ENCODE measurements around the gene KIAA1328.
"Not testable (repeated sequence)": the region's sequence is repeated elsewhere in the genome, so short reads cannot be mapped to it uniquely, and the experiment has no call there.

The KIAA1328 gene

DNA sequence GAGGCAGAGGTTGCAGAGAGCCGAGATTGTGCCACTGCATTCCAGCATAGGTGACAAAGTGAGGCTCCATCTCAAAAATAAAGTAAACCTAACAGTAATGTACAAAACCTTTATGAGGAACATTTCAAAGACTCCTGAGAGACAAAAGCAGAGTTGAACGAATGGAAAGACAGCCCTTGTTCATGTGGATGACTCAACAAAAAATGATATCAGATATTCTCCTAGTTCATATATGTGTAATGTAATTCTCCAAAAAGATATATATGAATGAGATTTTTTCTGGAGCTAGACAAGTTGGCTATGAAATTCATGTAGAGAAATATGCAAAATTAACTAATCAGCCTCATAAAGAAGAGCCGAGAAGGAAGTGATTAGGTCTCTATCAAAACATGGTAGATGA lies 61.7 kb downstream of the KIAA1328 start:
- Histone ChIP-seq H3K36me3 (ENCODE audit: control insufficient read depth, insufficient read depth, low read length) (no peaks in the 10 kb centered on the region), H3K4me1 (ENCODE audit: control insufficient read depth, insufficient read depth, low read length) (peaks cover 5% of the 10 kb centered on the region), H3K27me3 (ENCODE audit: control insufficient read depth, insufficient read depth, low read length) (no peaks in the 10 kb centered on the region), H3K9ac (ENCODE audit: low read length) (no peak overlapping the region), H3K4me3 (ENCODE audit: low read length) (no peak overlapping the region), H3K27ac (ENCODE audit: low read depth, low read length) (no peak overlapping the region)

DNA sequence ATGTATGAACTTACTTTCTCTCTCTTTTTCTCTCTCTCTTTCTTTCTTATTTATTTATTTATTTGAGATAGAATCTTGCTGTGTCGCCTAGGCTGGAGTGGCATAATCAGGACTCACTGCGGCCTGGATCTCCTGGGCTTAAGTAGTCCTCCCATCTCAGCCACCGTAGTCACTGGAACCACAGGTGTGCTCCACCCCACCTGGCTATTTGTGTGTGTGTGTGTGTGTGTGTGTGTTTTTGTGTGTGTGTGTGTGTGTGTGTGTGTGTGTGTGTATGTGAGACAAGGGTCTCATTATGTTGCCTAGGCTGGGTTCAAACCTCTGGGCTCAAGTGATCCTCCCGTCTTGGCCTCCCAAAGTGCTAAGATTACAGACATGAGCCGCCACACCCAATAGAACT lies 64.3 kb downstream of the KIAA1328 start:
- no peaks in the 10 kb centered on the region for H3K27me3 ChIP-seq (ENCODE audit: control insufficient read depth, insufficient read depth, low read length)
- H3K4me1 ChIP-seq (ENCODE audit: control insufficient read depth, insufficient read depth, low read length) = no peaks in the 10 kb centered on the region
- no peak overlapping the region for H3K9ac ChIP-seq (ENCODE audit: low read length)
- H3K4me3 ChIP-seq (ENCODE audit: low read length) = no peak overlapping the region
- no peak overlapping the region for H3K27ac ChIP-seq (ENCODE audit: low read depth, low read length)
- no peaks in the 10 kb centered on the region for H3K36me3 ChIP-seq (ENCODE audit: control insufficient read depth, insufficient read depth, low read length)

GRCh38 chr18:36895606-36896005 lies 66.7 kb downstream of the KIAA1328 start:
- Histone ChIP-seq H3K27ac (ENCODE audit: low read depth, low read length) (no peak overlapping the region), H3K27me3 (ENCODE audit: control insufficient read depth, insufficient read depth, low read length) (no peaks in the 10 kb centered on the region), H3K36me3 (ENCODE audit: control insufficient read depth, insufficient read depth, low read length) (no peaks in the 10 kb centered on the region), H3K4me1 (ENCODE audit: control insufficient read depth, insufficient read depth, low read length) (no peaks in the 10 kb centered on the region), H3K9ac (ENCODE audit: low read length) (no peak overlapping the region), H3K4me3 (ENCODE audit: low read length) (no peak overlapping the region)

GRCh38 chr18:36897253-36897652 lies 68.3 kb downstream of the KIAA1328 start:
- H3K4me3 ChIP-seq (ENCODE audit: low read length) = no peak overlapping the region
- H3K27ac ChIP-seq (ENCODE audit: low read depth, low read length) = no peak overlapping the region
- H3K27me3 ChIP-seq (ENCODE audit: control insufficient read depth, insufficient read depth, low read length) = no peaks in the 10 kb centered on the region
- H3K36me3 ChIP-seq (ENCODE audit: control insufficient read depth, insufficient read depth, low read length) = no peaks in the 10 kb centered on the region
- no peaks in the 10 kb centered on the region for H3K4me1 ChIP-seq (ENCODE audit: control insufficient read depth, insufficient read depth, low read length)
- no peak overlapping the region for H3K9ac ChIP-seq (ENCODE audit: low read length)

GRCh38 chr18:36899289-36899688 lies 70.4 kb downstream of the KIAA1328 start:
- Histone ChIP-seq H3K4me3 (ENCODE audit: low read length) (no peak overlapping the region), H3K4me1 (ENCODE audit: control insufficient read depth, insufficient read depth, low read length) (no peaks in the 10 kb centered on the region), H3K27ac (ENCODE audit: low read depth, low read length) (no peak overlapping the region), H3K27me3 (ENCODE audit: control insufficient read depth, insufficient read depth, low read length) (no peaks in the 10 kb centered on the region), H3K9ac (ENCODE audit: low read length) (no peak overlapping the region), H3K36me3 (ENCODE audit: control insufficient read depth, insufficient read depth, low read length) (no peaks in the 10 kb centered on the region)

GRCh38 chr18:36900466-36900865 lies 71.5 kb downstream of the KIAA1328 start:
- no peaks in the 10 kb centered on the region for H3K4me1 ChIP-seq (ENCODE audit: control insufficient read depth, insufficient read depth, low read length)
- no peak overlapping the region for H3K9ac ChIP-seq (ENCODE audit: low read length)
- H3K4me3 ChIP-seq (ENCODE audit: low read length) = no peak overlapping the region
- H3K36me3 ChIP-seq (ENCODE audit: control insufficient read depth, insufficient read depth, low read length) = no peaks in the 10 kb centered on the region
- no peak overlapping the region for H3K27ac ChIP-seq (ENCODE audit: low read depth, low read length)
- H3K27me3 ChIP-seq (ENCODE audit: control insufficient read depth, insufficient read depth, low read length) = no peaks in the 10 kb centered on the region

DNA sequence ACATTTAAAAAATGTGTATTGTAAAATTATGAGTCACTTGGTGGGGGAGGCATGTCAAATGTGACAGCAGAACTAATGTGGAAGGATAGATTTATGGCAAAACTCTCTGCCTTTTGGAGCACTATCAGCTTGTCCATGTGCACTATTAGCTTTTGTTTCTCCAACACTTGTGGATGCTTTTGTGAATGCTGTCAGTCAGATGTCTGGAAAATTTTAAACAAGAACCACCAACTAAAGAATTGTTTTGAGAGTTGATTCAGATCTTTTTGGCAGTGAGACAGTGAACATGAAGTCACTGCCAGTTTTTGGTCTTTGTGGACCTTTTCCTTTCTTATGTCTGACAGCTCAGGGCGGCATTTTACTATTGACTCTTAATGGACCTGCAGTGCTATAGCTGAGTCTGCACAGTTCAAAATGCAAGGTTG lies 72.4 kb downstream of the KIAA1328 start:
- H3K27me3 ChIP-seq (ENCODE audit: control insufficient read depth, insufficient read depth, low read length) = no peaks in the 10 kb centered on the region
- no peak overlapping the region for H3K4me3 ChIP-seq (ENCODE audit: low read length)
- no peak overlapping the region for H3K9ac ChIP-seq (ENCODE audit: low read length)
- H3K27ac ChIP-seq (ENCODE audit: low read depth, low read length) = no peak overlapping the region
- H3K36me3 ChIP-seq (ENCODE audit: control insufficient read depth, insufficient read depth, low read length) = no peaks in the 10 kb centered on the region
- no peaks in the 10 kb centered on the region for H3K4me1 ChIP-seq (ENCODE audit: control insufficient read depth, insufficient read depth, low read length)

DNA sequence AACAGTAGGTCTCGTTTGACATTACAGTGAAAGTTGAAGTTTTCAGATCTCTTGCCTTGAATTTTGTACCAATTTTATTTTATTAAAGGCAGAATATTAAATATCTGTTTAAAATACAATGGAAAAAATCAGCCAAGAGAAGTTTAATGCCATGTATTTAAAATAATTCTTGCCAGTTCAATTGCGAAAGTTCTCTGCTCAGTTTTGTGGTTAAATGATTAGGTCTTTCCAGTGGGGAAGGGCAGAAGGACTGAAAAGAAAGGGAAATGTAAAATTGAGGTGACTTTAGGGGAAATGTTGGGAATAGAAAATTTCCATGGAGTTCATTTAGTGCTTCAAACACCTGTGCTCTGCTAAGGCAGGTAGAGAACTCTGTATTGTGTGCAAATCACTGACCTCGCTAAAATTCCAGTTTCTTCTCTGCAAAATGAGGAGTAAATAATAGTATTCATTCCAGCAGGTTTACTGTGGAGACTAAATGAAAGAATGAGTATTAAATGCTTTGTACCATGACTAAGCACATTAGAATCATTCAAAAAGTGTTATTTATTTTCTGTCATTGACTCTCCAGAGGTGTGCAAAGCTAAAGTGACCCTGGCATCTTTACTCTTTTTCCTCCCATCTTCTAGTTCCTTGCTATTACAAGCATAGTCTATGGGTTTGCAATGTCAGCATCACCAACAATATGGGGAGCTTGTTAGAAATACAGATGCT lies 74.4 kb downstream of the KIAA1328 start:
- no peak overlapping the region for H3K4me3 ChIP-seq (ENCODE audit: low read length)
- H3K27me3 ChIP-seq (ENCODE audit: control insufficient read depth, insufficient read depth, low read length) = no peaks in the 10 kb centered on the region
- no peaks in the 10 kb centered on the region for H3K36me3 ChIP-seq (ENCODE audit: control insufficient read depth, insufficient read depth, low read length)
- H3K27ac ChIP-seq (ENCODE audit: low read depth, low read length) = no peak overlapping the region
- no peaks in the 10 kb centered on the region for H3K4me1 ChIP-seq (ENCODE audit: control insufficient read depth, insufficient read depth, low read length)
- no peak overlapping the region for H3K9ac ChIP-seq (ENCODE audit: low read length)

- Histone ChIP-seq H3K4me3 (ENCODE audit: low read length) (no peak overlapping the region), H3K27ac (ENCODE audit: low read depth, low read length) (no peak overlapping the region), H3K9ac (ENCODE audit: low read length) (no peak overlapping the region), H3K36me3 (ENCODE audit: control insufficient read depth, insufficient read depth, low read length) (no peaks in the 10 kb centered on the region), H3K4me1 (ENCODE audit: control insufficient read depth, insufficient read depth, low read length) (no peaks in the 10 kb centered on the region), H3K27me3 (ENCODE audit: control insufficient read depth, insufficient read depth, low read length) (no peaks in the 10 kb centered on the region)
Observed at GRCh38 chr18:36905571-36905970, 76.6 kb downstream of the KIAA1328 start.

GRCh38 chr18:36909282-36909681 lies 80.4 kb downstream of the KIAA1328 start:
- not testable (repeated sequence) for H3K9ac ChIP-seq (ENCODE audit: low read length); H3K36me3 ChIP-seq (ENCODE audit: control insufficient read depth, insufficient read depth, low read length); H3K27me3 ChIP-seq (ENCODE audit: control insufficient read depth, insufficient read depth, low read length); H3K27ac ChIP-seq (ENCODE audit: low read depth, low read length); H3K4me1 ChIP-seq (ENCODE audit: control insufficient read depth, insufficient read depth, low read length); H3K4me3 ChIP-seq (ENCODE audit: low read length)

DNA sequence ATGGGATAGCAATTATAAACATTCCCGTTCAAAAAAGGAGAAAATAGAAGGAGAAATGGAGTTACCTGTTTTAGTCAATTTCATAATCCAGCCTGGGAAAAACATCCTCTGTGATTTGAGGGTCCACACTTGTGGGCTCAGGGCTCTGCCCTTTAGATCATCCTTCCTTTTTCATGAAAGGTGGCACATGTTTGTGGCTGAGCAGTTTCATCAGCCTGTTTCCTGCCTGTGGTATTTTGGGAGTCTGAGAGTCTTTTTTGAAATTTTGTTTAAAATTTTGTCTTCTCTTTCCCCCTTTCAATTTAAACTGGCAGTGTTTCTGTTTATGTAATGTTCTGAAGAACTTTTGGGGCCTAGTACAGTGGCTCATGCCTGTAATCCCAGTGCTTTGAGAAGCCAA lies 84.0 kb downstream of the KIAA1328 start:
- H3K36me3 ChIP-seq (ENCODE audit: control insufficient read depth, insufficient read depth, low read length) = no peaks in the 10 kb centered on the region
- H3K27ac ChIP-seq (ENCODE audit: low read depth, low read length) = no peak overlapping the region
- no peaks in the 10 kb centered on the region for H3K4me1 ChIP-seq (ENCODE audit: control insufficient read depth, insufficient read depth, low read length)
- H3K27me3 ChIP-seq (ENCODE audit: control insufficient read depth, insufficient read depth, low read length) = no peaks in the 10 kb centered on the region
- no peak overlapping the region for H3K4me3 ChIP-seq (ENCODE audit: low read length)
- H3K9ac ChIP-seq (ENCODE audit: low read length) = no peak overlapping the region

- Histone ChIP-seq H3K36me3 (ENCODE audit: control insufficient read depth, insufficient read depth, low read length) (no peaks in the 10 kb centered on the region), H3K4me3 (ENCODE audit: low read length) (no peak overlapping the region), H3K9ac (ENCODE audit: low read length) (no peak overlapping the region), H3K27ac (ENCODE audit: low read depth, low read length) (no peak overlapping the region), H3K27me3 (ENCODE audit: control insufficient read depth, insufficient read depth, low read length) (no peaks in the 10 kb centered on the region), H3K4me1 (ENCODE audit: control insufficient read depth, insufficient read depth, low read length) (no peaks in the 10 kb centered on the region)
Observed at GRCh38 chr18:36917907-36918306, 89.0 kb downstream of the KIAA1328 start.

DNA sequence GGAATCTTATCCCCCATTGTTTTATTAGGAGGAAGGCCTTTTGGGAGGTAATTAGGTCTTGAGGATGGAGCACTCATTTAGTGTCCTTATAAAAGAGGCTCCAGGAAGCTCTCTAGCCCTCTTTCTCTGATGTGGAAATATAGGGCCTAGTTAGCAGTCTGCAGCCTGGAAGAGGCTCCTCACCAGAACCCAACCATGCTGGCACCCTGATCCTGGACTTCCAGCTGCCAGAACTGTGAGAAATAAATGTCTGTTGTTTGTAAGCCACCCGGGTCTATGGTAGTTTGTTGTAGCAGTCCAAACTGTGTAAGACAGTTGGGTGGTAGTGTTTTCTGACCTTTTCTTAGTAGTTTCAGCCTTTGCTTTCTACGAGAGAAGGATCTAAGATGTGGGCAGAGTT lies 100.7 kb downstream of the KIAA1328 start:
- no peak overlapping the region for H3K4me3 ChIP-seq (ENCODE audit: low read length)
- no peaks in the 10 kb centered on the region for H3K4me1 ChIP-seq (ENCODE audit: control insufficient read depth, insufficient read depth, low read length)
- no peak overlapping the region for H3K9ac ChIP-seq (ENCODE audit: low read length)
- H3K27ac ChIP-seq (ENCODE audit: low read depth, low read length) = no peak overlapping the region
- H3K36me3 ChIP-seq (ENCODE audit: control insufficient read depth, insufficient read depth, low read length) = no peaks in the 10 kb centered on the region
- no peaks in the 10 kb centered on the region for H3K27me3 ChIP-seq (ENCODE audit: control insufficient read depth, insufficient read depth, low read length)
